ENCODE measurements around the gene UBE2Q2. TPM values are rescaled to one million over a fixed set of nuclear protein-coding genes. Genes with fewer than 3 reads are reported as not detected.
A peak's percentile ranks its signal among the peaks of the same experiment; 100 is the strongest.

Gene UBE2Q2
- total and polyA plus RNA-seq, 9 of the 15 experiments (the other 6 are each of a cell fraction or from before 2014, with no cell fraction given): 6.2 to 24.0 (median 16.2) TPM

DNA sequence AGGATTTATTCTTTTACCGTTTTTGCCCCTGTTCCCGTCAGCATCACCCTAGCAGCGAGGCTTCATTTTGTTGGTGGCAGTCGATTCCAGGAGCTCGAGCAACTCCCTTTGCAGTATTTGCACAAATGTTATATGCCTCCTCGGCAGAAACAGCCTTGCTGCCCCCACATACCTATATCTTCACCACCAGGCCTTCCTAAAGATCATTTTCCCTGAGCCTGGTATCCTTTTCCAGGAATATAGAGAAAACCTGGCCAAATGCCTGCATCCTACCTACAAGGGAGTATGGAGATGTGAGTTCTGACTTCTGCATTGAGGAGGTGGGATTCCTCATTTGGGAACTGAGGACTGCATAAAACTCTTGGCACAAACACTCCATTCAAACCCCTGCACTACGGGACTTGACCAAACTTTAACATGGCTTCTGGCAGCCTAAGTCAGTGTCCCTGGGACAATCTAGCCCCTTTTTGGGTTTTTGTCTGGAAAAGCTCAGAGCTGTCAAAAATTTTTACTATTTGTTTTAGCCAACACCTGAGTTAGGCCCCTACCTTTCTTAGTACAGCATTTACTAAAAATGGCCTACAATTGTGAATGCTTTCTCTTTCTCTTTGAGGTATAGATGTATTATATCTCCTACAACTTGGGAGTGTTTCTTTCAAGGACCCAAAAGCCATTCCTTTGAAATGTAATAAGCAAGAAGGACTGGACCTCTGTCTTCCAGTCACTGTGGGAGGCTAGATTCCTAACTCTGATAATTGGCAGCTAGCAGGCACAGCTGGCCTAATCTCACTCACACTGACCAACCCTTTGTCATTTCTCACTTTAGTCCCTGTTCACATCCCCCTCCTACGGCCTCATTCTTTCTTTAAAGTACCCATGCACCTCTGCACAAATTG lies 12.1 kb upstream of the UBE2Q2 start (continued):
- TF ChIP-seq, protein P1, sequence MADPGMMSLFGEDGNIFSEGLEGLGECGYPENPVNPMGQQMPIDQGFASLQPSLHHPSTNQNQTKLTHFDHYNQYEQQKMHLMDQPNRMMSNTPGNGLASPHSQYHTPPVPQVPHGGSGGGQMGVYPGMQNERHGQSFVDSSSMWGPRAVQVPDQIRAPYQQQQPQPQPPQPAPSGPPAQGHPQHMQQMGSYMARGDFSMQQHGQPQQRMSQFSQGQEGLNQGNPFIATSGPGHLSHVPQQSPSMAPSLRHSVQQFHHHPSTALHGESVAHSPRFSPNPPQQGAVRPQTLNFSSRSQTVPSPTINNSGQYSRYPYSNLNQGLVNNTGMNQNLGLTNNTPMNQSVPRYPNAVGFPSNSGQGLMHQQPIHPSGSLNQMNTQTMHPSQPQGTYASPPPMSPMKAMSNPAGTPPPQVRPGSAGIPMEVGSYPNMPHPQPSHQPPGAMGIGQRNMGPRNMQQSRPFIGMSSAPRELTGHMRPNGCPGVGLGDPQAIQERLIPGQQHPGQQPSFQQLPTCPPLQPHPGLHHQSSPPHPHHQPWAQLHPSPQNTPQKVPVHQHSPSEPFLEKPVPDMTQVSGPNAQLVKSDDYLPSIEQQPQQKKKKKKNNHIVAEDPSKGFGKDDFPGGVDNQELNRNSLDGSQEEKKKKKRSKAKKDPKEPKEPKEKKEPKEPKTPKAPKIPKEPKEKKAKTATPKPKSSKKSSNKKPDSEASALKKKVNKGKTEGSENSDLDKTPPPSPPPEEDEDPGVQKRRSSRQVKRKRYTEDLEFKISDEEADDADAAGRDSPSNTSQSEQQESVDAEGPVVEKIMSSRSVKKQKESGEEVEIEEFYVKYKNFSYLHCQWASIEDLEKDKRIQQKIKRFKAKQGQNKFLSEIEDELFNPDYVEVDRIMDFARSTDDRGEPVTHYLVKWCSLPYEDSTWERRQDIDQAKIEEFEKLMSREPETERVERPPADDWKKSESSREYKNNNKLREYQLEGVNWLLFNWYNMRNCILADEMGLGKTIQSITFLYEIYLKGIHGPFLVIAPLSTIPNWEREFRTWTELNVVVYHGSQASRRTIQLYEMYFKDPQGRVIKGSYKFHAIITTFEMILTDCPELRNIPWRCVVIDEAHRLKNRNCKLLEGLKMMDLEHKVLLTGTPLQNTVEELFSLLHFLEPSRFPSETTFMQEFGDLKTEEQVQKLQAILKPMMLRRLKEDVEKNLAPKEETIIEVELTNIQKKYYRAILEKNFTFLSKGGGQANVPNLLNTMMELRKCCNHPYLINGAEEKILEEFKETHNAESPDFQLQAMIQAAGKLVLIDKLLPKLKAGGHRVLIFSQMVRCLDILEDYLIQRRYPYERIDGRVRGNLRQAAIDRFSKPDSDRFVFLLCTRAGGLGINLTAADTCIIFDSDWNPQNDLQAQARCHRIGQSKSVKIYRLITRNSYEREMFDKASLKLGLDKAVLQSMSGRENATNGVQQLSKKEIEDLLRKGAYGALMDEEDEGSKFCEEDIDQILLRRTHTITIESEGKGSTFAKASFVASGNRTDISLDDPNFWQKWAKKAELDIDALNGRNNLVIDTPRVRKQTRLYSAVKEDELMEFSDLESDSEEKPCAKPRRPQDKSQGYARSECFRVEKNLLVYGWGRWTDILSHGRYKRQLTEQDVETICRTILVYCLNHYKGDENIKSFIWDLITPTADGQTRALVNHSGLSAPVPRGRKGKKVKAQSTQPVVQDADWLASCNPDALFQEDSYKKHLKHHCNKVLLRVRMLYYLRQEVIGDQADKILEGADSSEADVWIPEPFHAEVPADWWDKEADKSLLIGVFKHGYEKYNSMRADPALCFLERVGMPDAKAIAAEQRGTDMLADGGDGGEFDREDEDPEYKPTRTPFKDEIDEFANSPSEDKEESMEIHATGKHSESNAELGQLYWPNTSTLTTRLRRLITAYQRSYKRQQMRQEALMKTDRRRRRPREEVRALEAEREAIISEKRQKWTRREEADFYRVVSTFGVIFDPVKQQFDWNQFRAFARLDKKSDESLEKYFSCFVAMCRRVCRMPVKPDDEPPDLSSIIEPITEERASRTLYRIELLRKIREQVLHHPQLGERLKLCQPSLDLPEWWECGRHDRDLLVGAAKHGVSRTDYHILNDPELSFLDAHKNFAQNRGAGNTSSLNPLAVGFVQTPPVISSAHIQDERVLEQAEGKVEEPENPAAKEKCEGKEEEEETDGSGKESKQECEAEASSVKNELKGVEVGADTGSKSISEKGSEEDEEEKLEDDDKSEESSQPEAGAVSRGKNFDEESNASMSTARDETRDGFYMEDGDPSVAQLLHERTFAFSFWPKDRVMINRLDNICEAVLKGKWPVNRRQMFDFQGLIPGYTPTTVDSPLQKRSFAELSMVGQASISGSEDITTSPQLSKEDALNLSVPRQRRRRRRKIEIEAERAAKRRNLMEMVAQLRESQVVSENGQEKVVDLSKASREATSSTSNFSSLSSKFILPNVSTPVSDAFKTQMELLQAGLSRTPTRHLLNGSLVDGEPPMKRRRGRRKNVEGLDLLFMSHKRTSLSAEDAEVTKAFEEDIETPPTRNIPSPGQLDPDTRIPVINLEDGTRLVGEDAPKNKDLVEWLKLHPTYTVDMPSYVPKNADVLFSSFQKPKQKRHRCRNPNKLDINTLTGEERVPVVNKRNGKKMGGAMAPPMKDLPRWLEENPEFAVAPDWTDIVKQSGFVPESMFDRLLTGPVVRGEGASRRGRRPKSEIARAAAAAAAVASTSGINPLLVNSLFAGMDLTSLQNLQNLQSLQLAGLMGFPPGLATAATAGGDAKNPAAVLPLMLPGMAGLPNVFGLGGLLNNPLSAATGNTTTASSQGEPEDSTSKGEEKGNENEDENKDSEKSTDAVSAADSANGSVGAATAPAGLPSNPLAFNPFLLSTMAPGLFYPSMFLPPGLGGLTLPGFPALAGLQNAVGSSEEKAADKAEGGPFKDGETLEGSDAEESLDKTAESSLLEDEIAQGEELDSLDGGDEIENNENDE (IDR thresholded peaks at IDR 0.05; ENCODE audit: low read depth, low read length): no peak
- TF ChIP-seq SMARCE1 (IDR thresholded peaks at IDR 0.05) (peak; percentile 83), ZNF79 (CRISPR knock-in tag; IDR thresholded peaks at IDR 0.05; ENCODE audit: low read depth) (no peak), HOXB6 (CRISPR knock-in tag; IDR thresholded peaks at IDR 0.05; ENCODE audit: borderline replicate concordance) (no peak), ZKSCAN1 (IDR thresholded peaks at IDR 0.05; ENCODE audit: low read depth, low read length) (no peak), ZBTB49 (CRISPR knock-in tag; IDR thresholded peaks at IDR 0.05; ENCODE audit: borderline replicate concordance) (no peak), PRPF4 (IDR thresholded peaks at IDR 0.05; ENCODE audit: insufficient read depth, low read depth, low read length, poor library complexity, severe bottlenecking) (no peak), CREM (IDR thresholded peaks at IDR 0.05; ENCODE audit: low read depth) (peak; percentile 62; the same call in 1 of the 2 replicates), MAFF (IDR thresholded peaks at IDR 0.05; ENCODE audit: low read length) (peak; percentile 22; the same call in 1 of the 2 replicates), TEAD4 (IDR thresholded peaks at IDR 0.05; ENCODE audit: low read length) (peak; percentile 66), TEAD4 (CRISPR knock-in tag; IDR thresholded peaks at IDR 0.05; ENCODE audit: borderline replicate concordance) (no peak), ZC3H4 (CRISPR knock-in tag; IDR thresholded peaks at IDR 0.05; ENCODE audit: borderline replicate concordance) (no peak), PHB (CRISPR knock-in tag; IDR thresholded peaks at IDR 0.05) (no peak), TAL1 (IDR thresholded peaks at IDR 0.05) (peak; percentile 67), ATF7 (IDR thresholded peaks at IDR 0.05) (peak; percentile 45; the same call in 1 of the 2 replicates)

Measured in K562 (cell line).